ENCODE measurements around the gene C9orf40.
A peak's percentile ranks its signal among the peaks of the same experiment; 100 is the strongest.

The C9orf40 gene

GRCh38 chr9:74952201-74953151 lies at the start of gene C9orf40:
TSS of gene C9orf40 (minus strand) at chr9:74952912. CDS start at chr9:74952611, 301 bp downstream.
- peak; percentile 85 to 86 for DNase-seq (ENCODE audit: low read depth in 2 of 2)

- DNase-seq (ENCODE audit: low read depth in 2 of 2): no peak
Measured at GRCh38 chr9:75001719-75002421, 49.2 kb upstream of the C9orf40 start.

GRCh38 chr9:75000835-75001234 lies 48.1 kb upstream of the C9orf40 start:
- no peak for DNase-seq (ENCODE audit: low read depth in 2 of 2)

- no peak for DNase-seq (ENCODE audit: low read depth in 2 of 2)
Measured at GRCh38 chr9:74985041-74985440, 32.3 kb upstream of the C9orf40 start.

- DNase-seq (ENCODE audit: low read depth in 2 of 2): no peak
Measured at GRCh38 chr9:74983709-74984108, 31.0 kb upstream of the C9orf40 start.

- no peak for DNase-seq (ENCODE audit: low read depth in 2 of 2)
Measured at GRCh38 chr9:74979844-74980243, 27.1 kb upstream of the C9orf40 start.

- no peak for DNase-seq (ENCODE audit: low read depth in 2 of 2)
Measured at GRCh38 chr9:74977287-74977686, 24.6 kb upstream of the C9orf40 start.

- DNase-seq (ENCODE audit: low read depth in 2 of 2): no peak
Measured at GRCh38 chr9:74975538-74975937, 22.8 kb upstream of the C9orf40 start.

- no peak for DNase-seq (ENCODE audit: low read depth in 2 of 2)
Measured at GRCh38 chr9:74974558-74974957, 21.8 kb upstream of the C9orf40 start.

- DNase-seq (ENCODE audit: low read depth in 2 of 2): no peak
Measured at GRCh38 chr9:74973714-74974113, 21.0 kb upstream of the C9orf40 start.

- DNase-seq (ENCODE audit: low read depth in 2 of 2): no peak
Measured at GRCh38 chr9:74963056-74963455, 10.3 kb upstream of the C9orf40 start.

- DNase-seq (ENCODE audit: low read depth in 2 of 2): no peak
Measured at GRCh38 chr9:74961496-74961895, 8.8 kb upstream of the C9orf40 start.

- no peak for DNase-seq (ENCODE audit: low read depth in 2 of 2)
Measured at GRCh38 chr9:74960561-74960960, 7.8 kb upstream of the C9orf40 start.

GRCh38 chr9:74958587-74958986 lies 5.9 kb upstream of the C9orf40 start:
- no peak for DNase-seq (ENCODE audit: low read depth in 2 of 2)

- DNase-seq (ENCODE audit: low read depth in 2 of 2): no peak
Measured at GRCh38 chr9:74953235-74953751, 581 bp upstream of the C9orf40 start.

GRCh38 chr9:74951725-74952151 lies 974 bp downstream of the C9orf40 start:
- DNase-seq (ENCODE audit: low read depth in 2 of 2): peak; percentile 25 to 31

- no peak for DNase-seq (ENCODE audit: low read depth in 2 of 2)
Measured at GRCh38 chr9:74951107-74951720, 1.5 kb downstream of the C9orf40 start.

GRCh38 chr9:74949859-74950855 lies 2.6 kb downstream of the C9orf40 start:
- DNase-seq (ENCODE audit: low read depth in 2 of 2): no peak

- no peak for DNase-seq (ENCODE audit: low read depth in 2 of 2)
Measured at GRCh38 chr9:74948937-74949336, 3.8 kb downstream of the C9orf40 start.

- DNase-seq (ENCODE audit: low read depth in 2 of 2): no peak
Measured at GRCh38 chr9:74946686-74947085, 6.0 kb downstream of the C9orf40 start.

- peak in 1 of 2 donors; percentile 18 for DNase-seq (ENCODE audit: low read depth in 2 of 2)
Measured at GRCh38 chr9:74942801-74943200, 9.9 kb downstream of the C9orf40 start.
